HG03354 (cell line): ENCODE data around the gene KLHL22.
"Not testable (repeated sequence)": the region's sequence is repeated elsewhere in the genome, so short reads cannot be mapped to it uniquely, and the experiment has no call there.

Source experiments
- ATAC-seq: cut with Tn5 transposase; IDR thresholded peaks from one replicate; pipeline ENCODE4 v1.9.1; 2021; ENCODE audit warnings: mild to moderate bottlenecking; ENCODE audit not compliant: unreplicated experiment, poor library complexity, severe bottlenecking

KLHL22 gene

GRCh38 chr22:20424932-20425565, 70.5 kb downstream of the KLHL22 start:
- ATAC-seq, result no peak

DNA sequence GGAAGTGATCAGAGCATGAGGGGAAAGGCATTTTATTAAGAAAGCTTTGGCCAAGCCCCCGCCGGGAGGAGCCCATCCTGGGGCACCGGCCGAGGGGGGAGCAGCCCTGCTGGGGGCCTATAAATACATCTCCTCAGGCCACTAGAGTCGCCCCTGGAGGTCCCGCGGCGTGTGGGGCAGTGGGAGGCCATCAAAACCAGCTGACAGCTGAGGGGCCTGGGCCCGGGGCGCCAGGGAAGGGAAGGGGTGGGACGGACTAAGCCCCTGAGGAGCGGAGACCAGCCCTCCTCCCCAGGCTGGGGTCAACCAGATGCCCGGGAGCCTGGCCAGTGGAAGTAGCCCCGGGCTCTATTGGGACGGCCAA, 71.0 kb downstream of the KLHL22 start:
- no peak for ATAC-seq

GRCh38 chr22:20423906-20424551, 71.6 kb downstream of the KLHL22 start:
- ATAC-seq, result no peak

- ATAC-seq, result no peak
These were observed 72.3 kb downstream of the KLHL22 start for GRCh38 chr22:20423008-20423905.

GRCh38 chr22:20422271-20423007, 73.2 kb downstream of the KLHL22 start:
- no peak for ATAC-seq

DNA sequence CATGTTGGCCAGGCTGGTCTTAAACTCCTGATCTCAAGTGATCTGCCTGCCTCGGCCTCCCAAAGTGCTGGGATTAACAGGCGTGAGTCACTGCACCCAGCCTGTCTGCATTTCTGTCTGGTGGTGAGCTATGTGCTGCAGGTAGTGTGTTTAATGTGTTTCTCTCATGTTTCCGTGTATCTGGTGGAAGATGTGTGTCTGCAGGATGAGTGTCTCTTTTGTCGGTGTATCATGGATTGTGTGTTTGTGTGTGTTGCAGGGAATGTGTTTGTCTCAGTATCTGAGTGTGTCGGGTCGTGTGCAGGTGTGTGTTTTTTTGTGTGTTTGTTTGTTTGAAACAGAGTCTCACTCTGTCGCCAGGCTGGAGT, 74.1 kb downstream of the KLHL22 start:
- ATAC-seq, result no peak

GRCh38 chr22:20420157-20420842, 75.3 kb downstream of the KLHL22 start:
- no peak for ATAC-seq

DNA sequence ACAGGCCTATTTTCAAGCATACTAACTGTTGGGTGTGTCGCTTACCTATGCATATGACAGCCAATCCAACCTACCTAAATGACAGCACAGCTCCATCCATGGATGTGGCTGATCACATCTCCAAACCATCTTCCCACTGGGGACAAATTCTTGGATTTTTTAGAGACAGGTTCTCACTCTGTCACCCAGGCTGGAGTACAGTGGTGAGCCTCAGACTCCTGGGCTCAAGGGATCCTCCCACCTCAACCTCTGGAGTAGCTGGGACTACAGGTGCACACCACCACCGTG, 76.0 kb downstream of the KLHL22 start:
- no peak for ATAC-seq

GRCh38 chr22:20418211-20418788, 77.3 kb downstream of the KLHL22 start:
- ATAC-seq, result no peak

GRCh38 chr22:20415699-20416098, 79.9 kb downstream of the KLHL22 start:
- ATAC-seq, result not testable (repeated sequence)

GRCh38 chr22:20415241-20415640, 80.4 kb downstream of the KLHL22 start:
- ATAC-seq, result not testable (repeated sequence)

DNA sequence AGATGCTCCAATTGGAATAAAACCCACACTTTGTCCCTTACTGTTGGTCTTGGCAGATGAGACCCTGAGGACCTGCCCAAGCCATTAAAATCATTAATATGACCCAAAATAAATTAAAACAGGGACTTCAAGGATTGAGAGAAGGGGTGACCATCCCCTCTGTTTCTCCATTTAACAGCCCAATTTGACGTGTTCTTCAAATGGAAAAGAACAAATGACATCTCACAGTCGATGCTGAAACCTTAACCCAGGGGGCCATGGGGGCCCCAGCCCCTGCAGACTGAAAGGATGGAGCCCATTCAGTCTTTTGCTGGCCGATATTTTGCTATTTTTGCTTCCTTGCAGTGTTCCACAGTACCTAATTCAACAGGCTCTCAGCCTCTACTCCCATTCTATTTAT, 81.1 kb downstream of the KLHL22 start:
- no peak for ATAC-seq

DNA sequence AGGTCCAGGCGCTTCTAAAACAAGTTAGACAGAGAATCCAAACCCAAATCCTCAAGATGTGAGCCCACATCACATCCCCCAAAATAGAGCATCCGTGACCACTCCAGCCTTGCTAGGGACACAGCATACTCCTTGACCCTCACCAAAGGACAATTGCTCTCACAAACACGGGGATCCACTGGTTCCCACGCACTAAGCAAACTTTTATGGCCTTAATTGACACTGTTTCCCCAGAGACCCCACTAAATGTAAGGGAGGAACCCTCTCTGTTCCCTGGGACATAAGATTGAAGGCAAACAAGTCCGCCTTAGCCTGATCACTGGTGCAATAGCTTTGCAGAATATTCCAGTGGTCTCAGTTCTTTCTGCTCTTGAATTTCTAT, 81.5 kb downstream of the KLHL22 start:
- ATAC-seq, result no peak

DNA sequence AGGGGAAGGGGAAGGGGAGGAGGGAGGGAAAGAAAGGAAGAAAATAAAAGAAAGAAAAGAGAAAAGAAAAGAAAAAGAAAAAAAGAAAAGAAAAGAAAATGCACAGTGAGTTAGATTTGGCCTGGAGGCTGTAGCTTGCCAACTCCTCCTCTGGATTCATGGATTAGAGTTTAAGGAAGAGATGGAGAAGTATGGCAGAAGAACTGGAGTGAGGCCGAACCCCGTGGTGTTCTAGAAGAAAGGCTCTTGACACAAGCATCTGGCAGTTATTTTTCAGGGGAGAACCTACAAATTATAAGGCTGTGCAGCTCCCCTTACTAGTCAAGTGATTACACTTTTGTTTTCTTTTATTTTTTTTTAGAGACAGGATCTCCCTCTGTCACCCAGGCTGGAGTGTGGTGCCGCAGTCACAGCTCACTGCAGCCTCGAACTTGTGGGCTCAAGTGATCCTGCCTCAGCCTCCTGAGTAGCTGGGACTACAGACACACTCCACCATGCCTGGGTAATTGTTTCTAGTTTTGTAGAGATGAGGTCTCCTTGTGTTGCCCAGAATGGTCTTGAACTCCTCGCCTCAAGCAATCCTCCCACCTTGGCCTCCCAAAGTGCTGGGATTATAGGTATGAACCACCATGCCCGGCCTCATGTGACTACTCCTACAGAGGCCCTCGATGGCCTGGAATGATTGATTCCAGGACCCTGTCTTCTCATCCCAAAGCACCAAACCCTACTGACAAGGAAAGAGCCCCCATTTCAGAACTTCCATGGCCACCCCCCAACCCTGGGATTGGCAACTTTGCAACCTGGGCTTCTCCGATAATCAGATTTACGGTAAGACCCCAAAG, 82.2 kb downstream of the KLHL22 start:
- ATAC-seq, result no peak

- ATAC-seq, result no peak
These were observed 83.0 kb downstream of the KLHL22 start for GRCh38 chr22:20412474-20413216.

DNA sequence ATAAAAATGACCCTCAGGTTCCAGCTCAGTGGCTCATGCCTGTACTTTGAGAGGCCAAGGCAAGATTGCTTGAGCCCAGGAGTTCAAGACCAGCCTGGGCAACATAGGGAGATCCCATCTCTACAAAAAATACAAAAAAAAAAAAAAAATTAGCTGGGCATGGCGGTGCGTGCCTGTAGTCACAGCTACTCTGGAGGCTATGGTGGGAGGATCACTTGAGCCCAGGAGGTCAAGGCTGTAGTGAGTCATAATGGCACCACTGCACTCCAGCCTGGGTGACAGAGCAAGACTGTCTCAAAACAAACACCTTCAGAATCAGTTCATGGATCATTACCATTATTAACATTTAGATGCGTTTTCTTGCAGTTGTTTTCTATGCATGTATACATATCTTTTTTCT, 86.2 kb downstream of the KLHL22 start:
- not testable (repeated sequence) for ATAC-seq

DNA sequence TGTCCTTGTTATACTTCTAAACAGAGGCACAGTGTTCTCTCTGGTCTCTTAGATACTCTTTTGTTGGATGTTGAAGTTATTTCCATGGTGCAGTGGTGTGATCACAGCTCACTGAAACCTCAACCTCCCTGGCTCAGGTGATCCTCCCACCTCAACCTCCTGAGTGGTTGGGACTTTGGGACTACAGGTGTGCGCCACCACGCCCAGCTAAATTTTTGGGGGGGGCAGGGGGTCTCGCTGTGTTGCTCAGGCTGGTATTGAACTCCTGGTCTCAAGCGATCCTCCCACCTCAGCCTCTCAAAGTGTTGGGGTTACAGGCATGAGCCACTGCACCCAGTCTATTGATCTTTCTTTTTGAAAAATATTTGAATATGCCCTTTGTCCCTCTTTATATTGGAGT, 86.7 kb downstream of the KLHL22 start:
- ATAC-seq, result no peak

- no peak for ATAC-seq
These were observed 87.8 kb downstream of the KLHL22 start for GRCh38 chr22:20407829-20408228.
